H1 (cell line): ENCODE results near the gene HS6ST3. TPM values are rescaled to one million over a fixed set of nuclear protein-coding genes. Genes with fewer than 3 reads are reported as not detected.

Experiments used
- CTCF ChIA-PET: fragments of 300-600 bp; sonication (Branson Sonifier 250); formaldehyde crosslinking; loops from one replicate; lab custom pipeline; 2021; ENCODE audit not compliant: partially characterized antibody; lab: Charles Lee
- POLR2A ChIA-PET: fragments of 300-600 bp; sonication (Branson Sonifier 250); formaldehyde crosslinking; loops from one replicate; lab custom pipeline; 2021; ENCODE audit warnings: inconsistent platforms; ENCODE audit not compliant: partially characterized antibody; lab: Charles Lee
- DNase-seq, 2 experiments: peaks; one replicate each; pipeline versions ENCODE4 v3.0.0 to v3.0.0-alpha.2; 2010 to 2022; ENCODE audit warnings: low spot score in 2 of 2, low read depth in 1 of 2, mixed read lengths in 1 of 2
- FAIRE-seq: peaks from 2 replicates; lab custom pipeline; 2011; peaks lifted over from hg19 to GRCh38; lab: Jason Lieb, UNC
- H2AFZ ChIP-seq: 2 replicates; pipeline ENCODE4 v1.8.1; 2012; ENCODE audit warnings: low read length, inconsistent platforms
- H2AK5ac ChIP-seq: 2 replicates; pipeline ENCODE4 v1.6.1; 2013; ENCODE audit warnings: low read depth, low read length
- H2BK120ac ChIP-seq: replicated peaks from 2 replicates; pipeline ENCODE3; 2013; ENCODE audit warnings: low read depth, low read length, inconsistent platforms
- H2BK12ac ChIP-seq: 2 replicates; pipeline ENCODE4 v1.6.1; 2013; ENCODE audit warnings: low read depth, low read length
- H2BK15ac ChIP-seq: 2 replicates; pipeline ENCODE4 v1.6.1; 2013; ENCODE audit warnings: low read length
- H2BK20ac ChIP-seq: 2 replicates; pipeline ENCODE4 v1.6.1; 2013; ENCODE audit warnings: low read length
- H2BK5ac ChIP-seq: 2 replicates; pipeline ENCODE4 v1.6.1; 2013; ENCODE audit warnings: low read depth, low read length
- H3K14ac ChIP-seq: 2 replicates; pipeline ENCODE4 v1.6.1; 2013; ENCODE audit warnings: inconsistent platforms; ENCODE audit not compliant: insufficient read length
- H3K18ac ChIP-seq: 2 replicates; pipeline ENCODE4 v1.6.1; 2013; ENCODE audit warnings: low read length; ENCODE audit errors: extremely low read depth
- H3K23ac ChIP-seq: 2 replicates; pipeline ENCODE4 v1.6.1; 2013; ENCODE audit warnings: inconsistent platforms; ENCODE audit not compliant: insufficient read length
- H3K23me2 ChIP-seq: 2 replicates; pipeline ENCODE4 v1.6.1; 2013; ENCODE audit warnings: low read depth, low read length
- H3K27ac ChIP-seq: 2 replicates; pipeline ENCODE4 v1.6.1; 2011; ENCODE audit warnings: low read depth, low read length, inconsistent platforms
- H3K27me3 ChIP-seq, 4 experiments: replicated peaks in 1 of 4; 1 replicate in 1 of 4; 2 replicates in 3 of 4; pipeline versions ENCODE4 v1.6.1 to v1.8.1; 2011 to 2013; ENCODE audit warnings: low read length in 3 of 4, mild to moderate bottlenecking in 3 of 4, inconsistent platforms in 2 of 4, mixed read lengths in 2 of 4, moderate library complexity in 1 of 4; ENCODE audit not compliant: control insufficient read depth in 3 of 4, insufficient read depth in 3 of 4; ENCODE audit errors: extremely low read depth in 1 of 4
- H3K36me3 ChIP-seq, 4 experiments: 2 replicates each; pipeline versions ENCODE4 v1.6.1 to v1.8.1; 2011 to 2013; ENCODE audit warnings: mild to moderate bottlenecking in 4 of 4, low read length in 3 of 4, moderate library complexity in 2 of 4, control low read depth in 1 of 4, inconsistent platforms in 1 of 4; ENCODE audit not compliant: insufficient read depth in 4 of 4, control insufficient read depth in 2 of 4
- H3K4ac ChIP-seq: replicated peaks from 2 replicates; pipeline ENCODE3; 2013; ENCODE audit warnings: low read length, low read depth, mixed read lengths, inconsistent platforms; ENCODE audit not compliant: insufficient read length
- H3K4me1 ChIP-seq, 4 experiments: replicated peaks in 1 of 4; 1 replicate in 1 of 4; 2 replicates in 3 of 4; pipeline versions ENCODE4 v1.6.1 to v1.8.1; 2011 to 2013; ENCODE audit warnings: low read length in 3 of 4, inconsistent platforms in 2 of 4, mixed read lengths in 1 of 4; ENCODE audit not compliant: insufficient read depth in 4 of 4, control insufficient read depth in 3 of 4
- H3K4me2 ChIP-seq, 2 experiments: 2 replicates each; pipeline versions ENCODE4 v1.6.1 to v1.8.1; 2011 to 2013; ENCODE audit warnings: low read depth in 2 of 2, low read length in 2 of 2, control low read depth in 1 of 2, inconsistent platforms in 1 of 2, mild to moderate bottlenecking in 1 of 2; ENCODE audit not compliant: insufficient read depth in 1 of 2
- H3K4me3 ChIP-seq, 4 experiments: fragments of 200-600, 300-600 bp in 1 of 4; sonication (generic), shearing (Covaris generic), sonication (Bioruptor Twin) in 1 of 4; 2 replicates each; pipeline versions ENCODE4 v1.5.1 to v1.8.1; 2011 to 2016; ENCODE audit warnings: low read length in 4 of 4, low read depth in 3 of 4, control low read depth in 2 of 4, inconsistent platforms in 2 of 4, mild to moderate bottlenecking in 2 of 4, mixed read lengths in 1 of 4, moderate library complexity in 1 of 4; ENCODE audit not compliant: insufficient read depth in 2 of 4; ENCODE audit errors: extremely low read depth in 1 of 4
- H3K56ac ChIP-seq: replicated peaks from 2 replicates; pipeline ENCODE3; 2013; ENCODE audit warnings: low read depth, mild to moderate bottlenecking, mixed read lengths, low read length, inconsistent platforms; ENCODE audit not compliant: insufficient read length
- H3K79me1 ChIP-seq: 2 replicates; pipeline ENCODE4 v1.6.1; 2013; ENCODE audit warnings: low read depth, low read length, control low read depth
- H3K79me2 ChIP-seq, 2 experiments: 2 replicates each; pipeline versions ENCODE4 v1.6.1 to v1.8.1; 2012 to 2013; ENCODE audit warnings: low read length in 2 of 2, mild to moderate bottlenecking in 2 of 2, inconsistent platforms in 1 of 2; ENCODE audit not compliant: insufficient read depth in 2 of 2, control insufficient read depth in 1 of 2
- H3K9ac ChIP-seq, 4 experiments: replicated peaks in 1 of 4; 1 replicate in 1 of 4; 2 replicates in 3 of 4; pipeline versions ENCODE4 v1.6.1 to v1.8.1; 2011 to 2013; ENCODE audit warnings: low read depth in 3 of 4, low read length in 3 of 4, control low read depth in 2 of 4, mild to moderate bottlenecking in 2 of 4, moderate library complexity in 2 of 4, inconsistent platforms in 1 of 4; ENCODE audit errors: extremely low read depth in 1 of 4
- H3K9me3 ChIP-seq, 2 experiments: 2 replicates each; pipeline versions ENCODE4 v1.6.1 to v1.8.1; 2012 to 2013; ENCODE audit warnings: mild to moderate bottlenecking in 2 of 2, moderate library complexity in 2 of 2, control low read depth in 1 of 2, inconsistent platforms in 1 of 2, low read depth in 1 of 2, low read length in 1 of 2, mixed read lengths in 1 of 2; ENCODE audit not compliant: insufficient read depth in 2 of 2
- H4K20me1 ChIP-seq, 2 experiments: replicated peaks in 1 of 2; 2 replicates each; pipeline versions ENCODE3 to v1.8.1; 2011 to 2013; ENCODE audit warnings: inconsistent platforms in 2 of 2, low read length in 2 of 2, mild to moderate bottlenecking in 1 of 2; ENCODE audit not compliant: insufficient read depth in 2 of 2, control insufficient read depth in 1 of 2
- H4K5ac ChIP-seq: 2 replicates; pipeline ENCODE4 v1.6.1; 2013; ENCODE audit warnings: low read length, low read depth, mixed read lengths, inconsistent platforms; ENCODE audit not compliant: insufficient read length
- H4K8ac ChIP-seq: 2 replicates; pipeline ENCODE4 v1.8.0; 2013; ENCODE audit warnings: mild to moderate bottlenecking, moderate library complexity, low read length, inconsistent platforms; ENCODE audit not compliant: insufficient read depth; ENCODE audit errors: extremely low read depth
- H4K91ac ChIP-seq: replicated peaks from 2 replicates; pipeline ENCODE3; 2013; ENCODE audit warnings: low read length, mixed read lengths, inconsistent platforms; ENCODE audit not compliant: insufficient read length
- RAD21 ChIP-seq, 2 experiments: IDR thresholded peaks in 1 of 2; conservative IDR thresholded peaks in 1 of 2; 2 replicates each; pipeline ENCODE4 v1.6.1; 2011; ENCODE audit warnings: low read depth in 2 of 2, low read length in 2 of 2, improper control_type of control experiment in 1 of 2, inconsistent platforms in 1 of 2, mild to moderate bottlenecking in 1 of 2, moderate library complexity in 1 of 2
- TAF1 ChIP-seq: IDR thresholded peaks from 2 replicates; pipeline ENCODE4 v1.6.1; 2011; ENCODE audit warnings: mild to moderate bottlenecking, low read depth, low read length
- WGBS, 2 experiments: shearing (Covaris generic) in 1 of 2; methylation state at CpG; one replicate each; pipeline versions ENCODE4 v1.1.6 to v1.1.7; 2013 to 2015; ENCODE audit warnings: low lambda C conversion rate in 2 of 2, mixed read lengths in 2 of 2, inconsistent platforms in 1 of 2, low coverage in 1 of 2, missing lambda C conversion rate in 1 of 2; ENCODE audit not compliant: insufficient replicate concordance in 2 of 2, insufficient coverage in 1 of 2, insufficient read length in 1 of 2; ENCODE audit errors: extremely low coverage in 1 of 2, missing lambda C conversion rate in 1 of 2; 5-methylcytosine and 5-hydroxymethylcytosine counted together
- polyA plus RNA-seq, 7 experiments: library from polyadenylated mRNA; depleted of rRNA in 3 of 7; stranded (reverse) in 5 of 7; unstranded in 2 of 7; fragments of >200 nt in 5 of 7; fragments of 200-250 nt in 2 of 7; gene quantifications; 1 replicate in 5 of 7; 2 replicates in 1 of 7; 4 replicates in 1 of 7; pipeline versions ENCODE4 v1.2.1 to v1.2.3, GENCODE V29; 2011 to 2013; ENCODE audit warnings: missing spikeins in 2 of 7, mixed read lengths in 2 of 7
- total RNA-seq: library from RNA; stranded (reverse); fragmentation: NEBNext Ultra II Directional; extraction: Animal tissue kit (Norgen Biotek cat#: 25700); gene quantifications from 2 replicates; pipeline ENCODE4 v1.2.1, GENCODE V29; 2021
- TF ChIP-seq, protein P1 (sequence below): IDR thresholded peaks from 2 replicates; pipeline ENCODE4 v1.6.1; 2012; ENCODE audit warnings: inconsistent platforms

The HS6ST3 gene
- total and polyA plus RNA-seq, 2 of the 8 experiments (the other 6 are each of a cell fraction or from before 2014, with no cell fraction given), result 0.45 to 1.2 TPM

- Histone ChIP-seq H2BK12ac (no peak overlapping the region), H3K4me2 (no peak overlapping the region), H3K14ac (no peak overlapping the region), H2BK20ac (no peak overlapping the region), H2BK120ac (no peak overlapping the region), H3K56ac (no peak overlapping the region), H2BK15ac (no peak overlapping the region), H4K8ac (no peak overlapping the region), H3K4ac (no peak overlapping the region), H3K4me1 (peaks cover 0 to 5% (median 0%) of the 10 kb centered on the region in 4 experiments; a peak in 3 of 7 replicates), H3K27me3 (no peaks in the 10 kb centered on the region), H3K79me1 (no peaks in the 10 kb centered on the region), H4K20me1 (no peaks in the 10 kb centered on the region), H3K79me2 (no peaks in the 10 kb centered on the region), H3K9me3 (no peaks in the 10 kb centered on the region), H3K36me3 (no peaks in the 10 kb centered on the region), H3K4me3 (no peak overlapping the region), H4K5ac (no peak overlapping the region), H2AK5ac (no peak overlapping the region), H3K27ac (no peak overlapping the region), H2BK5ac (no peak overlapping the region), H3K23me2 (no peaks in the 10 kb centered on the region), H3K18ac (no peak overlapping the region), H2AFZ (no peak overlapping the region), H3K9ac (no peak overlapping the region), H4K91ac (no peak overlapping the region), H3K23ac (no peak overlapping the region)
- TF ChIP-seq, protein P1, sequence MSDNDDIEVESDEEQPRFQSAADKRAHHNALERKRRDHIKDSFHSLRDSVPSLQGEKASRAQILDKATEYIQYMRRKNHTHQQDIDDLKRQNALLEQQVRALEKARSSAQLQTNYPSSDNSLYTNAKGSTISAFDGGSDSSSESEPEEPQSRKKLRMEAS, result no peak
- TF ChIP-seq TAF1 (no peak), RAD21 (IDR thresholded peaks at IDR 0.05 in 1 of 2, conservative IDR thresholded peaks at IDR 0.05 in 1 of 2; ENCODE audit: low read depth in 2 of 2, low read length in 2 of 2) (no peak)
- FAIRE-seq (no peak), DNase-seq (no peak)
- WGBS, 2 experiments, result 93% methylated on average over 1 of the region's 1 CpG; no CpG with 5 or more reads in 1 of the 2 experiments
- POLR2A ChIA-PET, result no interaction called here
- CTCF ChIA-PET, result no interaction called here
Measured at GRCh38 chr13:96415831-96416385, 326.0 kb downstream of the HS6ST3 start.
